HG03045 (cell line): ENCODE measurements around the gene LAGE3.

ENCODE experiments used
- ATAC-seq: cut with Tn5 transposase; IDR thresholded peaks from one replicate; pipeline ENCODE4 v1.9.1; 2021; ENCODE audit warnings: mild to moderate bottlenecking, moderate library complexity; ENCODE audit not compliant: unreplicated experiment

Gene LAGE3

DNA sequence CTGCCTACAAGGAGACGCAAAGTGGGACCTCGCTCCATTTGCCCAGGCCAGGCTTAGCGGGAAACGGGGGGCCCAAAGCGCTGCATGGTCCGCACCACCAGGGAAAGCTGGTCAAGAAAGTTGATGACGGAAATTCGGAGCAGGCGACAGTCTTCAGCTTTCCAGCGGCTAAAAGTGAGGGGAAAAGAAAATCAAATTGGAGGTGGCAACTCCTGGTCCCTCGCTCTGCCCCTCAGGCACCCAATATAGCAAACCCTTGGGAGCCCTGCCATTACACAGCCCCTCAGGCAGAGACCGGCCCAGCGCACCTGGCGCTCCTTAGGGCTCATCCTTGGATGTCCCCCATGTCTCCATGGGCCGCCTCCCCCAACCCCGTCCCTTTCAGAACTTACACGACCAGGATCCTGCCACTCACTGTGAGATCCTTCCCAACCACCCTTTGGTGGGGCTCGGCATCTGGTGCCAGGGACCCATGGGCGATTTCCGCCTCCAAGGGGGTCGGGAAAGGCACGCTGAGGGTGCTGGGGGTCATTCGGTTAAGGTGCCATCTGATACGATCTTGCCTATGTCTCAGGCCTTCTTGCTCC is 1.1 kb downstream of the LAGE3 start:
- no peak for ATAC-seq

GRCh38 chrX:154476821-154477220 is 2.3 kb downstream of the LAGE3 start:
- no peak for ATAC-seq

- no peak for ATAC-seq
These were observed 5.4 kb downstream of the LAGE3 start for GRCh38 chrX:154473683-154474082.

DNA sequence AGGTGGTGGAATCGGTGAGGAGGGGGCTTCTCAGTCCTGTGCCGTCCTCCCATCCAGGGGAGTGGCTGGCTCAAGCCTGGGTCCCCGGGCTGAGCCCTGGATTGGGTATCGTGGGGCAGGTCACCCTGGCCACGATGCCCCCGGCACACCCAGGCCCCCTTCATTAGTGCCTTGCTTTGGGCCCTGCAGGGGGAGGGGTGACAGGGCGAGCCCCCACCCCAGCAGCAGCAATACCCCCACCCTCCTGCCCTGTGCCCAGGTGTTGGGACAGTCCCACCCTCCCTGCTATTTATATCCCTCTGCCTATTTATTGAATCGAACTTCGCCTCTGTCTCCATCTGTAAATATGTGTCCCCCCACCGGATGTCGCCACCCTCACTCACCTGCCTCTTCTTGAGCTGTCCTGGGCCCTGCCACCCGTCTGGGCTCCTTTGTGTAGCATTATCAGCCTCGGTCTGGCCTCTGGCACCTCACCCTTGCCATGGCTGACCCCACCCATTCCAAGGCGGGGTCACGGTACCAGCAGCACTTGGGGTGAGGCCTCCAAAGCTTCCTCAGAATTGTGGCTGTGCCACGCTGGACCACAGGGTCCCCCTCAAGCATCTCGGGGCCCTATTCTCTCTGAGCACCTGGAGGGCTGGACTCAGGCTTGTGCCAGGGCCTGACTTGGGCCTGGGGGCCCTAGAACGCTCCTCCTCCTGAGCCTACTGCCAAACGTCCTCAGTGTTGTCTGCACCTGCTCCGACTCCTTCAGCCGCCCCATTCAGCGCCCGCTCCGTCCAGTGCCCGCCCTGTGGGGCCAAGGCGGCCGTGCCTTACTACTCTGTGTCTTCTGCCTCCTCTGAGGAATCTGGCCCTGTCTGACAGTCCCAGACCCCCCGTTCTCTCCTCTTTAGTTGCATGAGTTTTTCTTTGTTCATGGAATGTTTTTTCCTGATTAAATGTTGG is 6.1 kb downstream of the LAGE3 start:
- ATAC-seq = no peak

GRCh38 chrX:154471839-154472684 is 7.0 kb downstream of the LAGE3 start:
- no peak for ATAC-seq

GRCh38 chrX:154470914-154471568 is 8.0 kb downstream of the LAGE3 start:
- no peak for ATAC-seq

GRCh38 chrX:154470434-154470833 is 8.6 kb downstream of the LAGE3 start:
- ATAC-seq = no peak

DNA sequence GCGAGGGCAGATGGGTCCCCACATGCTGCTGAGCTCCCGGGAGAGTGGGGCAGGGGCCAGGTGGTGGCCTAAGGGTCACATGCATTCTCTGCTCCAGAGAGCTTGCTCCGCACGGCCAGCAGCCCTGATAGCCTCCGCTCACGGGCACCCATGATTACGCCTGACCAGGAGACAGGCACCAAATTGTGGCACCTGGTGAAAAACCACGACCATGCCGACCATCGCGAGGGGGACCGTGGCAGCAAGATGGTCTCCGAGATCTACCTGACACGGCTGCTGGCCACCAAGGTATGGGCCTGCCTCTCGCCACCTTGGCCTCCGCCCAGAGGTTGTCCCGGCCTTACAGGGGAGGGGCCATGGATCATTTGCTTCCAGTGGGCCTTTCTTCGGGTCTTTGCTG is 9.2 kb downstream of the LAGE3 start:
- ATAC-seq = no peak

- no peak for ATAC-seq
These were observed 10.0 kb downstream of the LAGE3 start for GRCh38 chrX:154469114-154469513.

- ATAC-seq = no peak
These were observed 10.9 kb downstream of the LAGE3 start for GRCh38 chrX:154468217-154468616.

DNA sequence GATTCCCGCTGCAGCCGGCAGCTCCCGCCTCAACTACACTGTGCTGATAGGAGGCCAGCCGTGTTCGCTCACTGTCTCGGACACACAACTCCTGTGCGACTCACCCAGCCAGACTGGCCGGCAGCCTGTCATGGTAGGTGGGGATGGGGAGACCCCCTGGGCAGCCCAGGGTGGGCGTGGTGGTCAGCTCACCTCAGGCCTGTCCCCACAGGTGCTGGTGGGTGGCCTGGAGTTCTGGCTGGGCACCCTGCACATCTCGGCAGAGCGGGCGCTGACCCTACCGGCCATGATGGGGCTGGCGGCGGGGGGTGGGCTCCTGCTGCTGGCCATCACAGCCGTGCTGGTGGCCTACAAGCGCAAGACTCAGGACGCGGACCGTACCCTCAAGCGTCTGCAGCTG is 11.5 kb downstream of the LAGE3 start:
- ATAC-seq = no peak

DNA sequence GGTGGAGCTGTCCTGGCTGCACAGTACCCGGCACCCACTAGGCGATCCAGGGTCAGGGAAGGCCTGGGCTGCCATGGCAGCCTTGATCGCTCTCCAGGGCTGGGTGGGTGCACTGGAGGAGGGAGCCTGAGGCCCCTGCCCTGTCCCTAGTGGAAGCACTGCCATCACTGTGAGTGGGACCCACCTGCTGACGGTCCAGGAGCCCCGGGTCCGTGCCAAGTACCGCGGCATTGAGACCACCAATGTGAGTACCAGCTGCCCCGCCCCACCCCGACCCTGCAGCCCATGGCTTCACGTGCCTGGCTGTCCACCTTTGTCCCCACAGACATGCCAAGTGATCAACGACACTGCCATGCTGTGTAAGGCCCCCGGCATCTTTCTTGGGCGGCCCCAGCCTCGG is 12.2 kb downstream of the LAGE3 start:
- no peak for ATAC-seq

- ATAC-seq = no peak
These were observed 13.0 kb downstream of the LAGE3 start for GRCh38 chrX:154466036-154466435.

DNA sequence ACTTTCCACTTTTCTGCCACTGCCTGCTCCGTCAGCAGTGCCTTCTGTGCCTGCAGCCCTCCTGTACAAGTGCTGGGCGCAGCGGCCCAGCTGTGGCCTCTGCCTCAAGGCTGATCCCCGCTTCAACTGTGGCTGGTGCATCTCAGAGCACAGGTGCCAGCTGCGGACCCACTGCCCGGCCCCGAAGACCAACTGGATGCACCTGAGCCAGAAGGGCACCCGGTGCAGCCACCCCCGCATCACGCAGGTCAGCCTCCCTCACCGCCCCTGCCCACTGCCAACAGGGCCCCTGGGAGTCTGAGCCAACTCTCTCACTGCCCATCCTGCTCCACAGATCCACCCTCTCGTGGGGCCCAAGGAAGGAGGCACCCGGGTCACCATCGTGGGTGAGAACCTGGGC is 13.5 kb downstream of the LAGE3 start:
- no peak for ATAC-seq

DNA sequence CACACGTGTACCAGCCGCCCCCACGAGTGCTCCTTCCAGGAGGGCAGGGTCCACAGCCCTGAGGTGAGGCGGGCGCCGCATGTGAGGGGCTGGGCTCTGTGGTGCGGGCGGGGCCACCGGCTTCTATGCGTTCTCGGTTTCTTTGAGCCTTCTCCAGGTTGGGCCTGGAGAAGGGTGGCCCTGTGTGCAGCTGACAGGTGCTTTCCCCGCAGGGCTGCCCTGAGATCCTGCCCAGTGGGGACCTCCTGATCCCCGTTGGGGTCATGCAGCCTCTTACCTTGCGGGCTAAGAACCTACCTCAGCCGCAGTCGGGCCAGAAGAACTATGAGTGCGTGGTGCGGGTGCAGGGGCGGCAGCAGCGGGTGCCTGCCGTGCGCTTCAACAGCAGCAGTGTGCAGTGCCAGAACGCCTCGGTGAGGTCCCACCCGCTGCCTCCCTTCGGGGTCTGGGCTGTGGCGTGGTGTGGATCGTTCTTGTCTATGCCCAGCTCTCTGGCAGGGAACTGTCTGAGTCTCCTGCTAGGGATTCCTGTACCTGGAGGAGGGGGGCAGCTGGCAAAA is 14.2 kb downstream of the LAGE3 start:
- ATAC-seq = no peak

- no peak for ATAC-seq
These were observed 15.4 kb downstream of the LAGE3 start for GRCh38 chrX:154463611-154464220.

- ATAC-seq = no peak
These were observed 16.7 kb downstream of the LAGE3 start for GRCh38 chrX:154462396-154462795.

GRCh38 chrX:154460326-154460725 is 18.8 kb downstream of the LAGE3 start:
- ATAC-seq = no peak

GRCh38 chrX:154459832-154460231 is 19.2 kb downstream of the LAGE3 start:
- ATAC-seq = no peak
